ENCODE measurements around the gene EHD4.
A peak's percentile ranks its signal among the peaks of the same experiment; 100 is the strongest.

Gene EHD4

GRCh38 chr15:41919201-41919820, 53.0 kb downstream of the EHD4 start:
- no peak for DNase-seq (ENCODE audit: low read depth)

- no peak for DNase-seq (ENCODE audit: low read depth)
Observed at GRCh38 chr15:41918506-41919126, 53.7 kb downstream of the EHD4 start.

- peak; percentile 87 for DNase-seq (ENCODE audit: low read depth)
Observed at GRCh38 chr15:41917767-41918430, 54.5 kb downstream of the EHD4 start.

GRCh38 chr15:41915255-41915994, 56.9 kb downstream of the EHD4 start:
- no peak for DNase-seq (ENCODE audit: low read depth)

- no peak for DNase-seq (ENCODE audit: low read depth)
Observed at GRCh38 chr15:41914411-41914810, 57.9 kb downstream of the EHD4 start.

- DNase-seq (ENCODE audit: low read depth): no peak
Observed at GRCh38 chr15:41913256-41913655, 59.1 kb downstream of the EHD4 start.

GRCh38 chr15:41911691-41912345, 60.5 kb downstream of the EHD4 start:
- no peak for DNase-seq (ENCODE audit: low read depth)

GRCh38 chr15:41908736-41909461, 63.5 kb downstream of the EHD4 start:
- DNase-seq (ENCODE audit: low read depth): no peak

- no peak for DNase-seq (ENCODE audit: low read depth)
Observed at GRCh38 chr15:41907141-41907540, 65.2 kb downstream of the EHD4 start.

GRCh38 chr15:41906608-41907007, 65.7 kb downstream of the EHD4 start:
- DNase-seq (ENCODE audit: low read depth): no peak

- no peak for DNase-seq (ENCODE audit: low read depth)
Observed at GRCh38 chr15:41905036-41905793, 67.1 kb downstream of the EHD4 start.

- peak; percentile 77 for DNase-seq (ENCODE audit: low read depth)
Observed at GRCh38 chr15:41904541-41905005, 67.8 kb downstream of the EHD4 start.

GRCh38 chr15:41903782-41904181, 68.6 kb downstream of the EHD4 start:
- no peak for DNase-seq (ENCODE audit: low read depth)

- DNase-seq (ENCODE audit: low read depth): no peak
Observed at GRCh38 chr15:41901431-41901830, 70.9 kb downstream of the EHD4 start.

- no peak for DNase-seq (ENCODE audit: low read depth)
Observed at GRCh38 chr15:41900526-41901380, 71.6 kb downstream of the EHD4 start.

GRCh38 chr15:41899854-41900442, 72.4 kb downstream of the EHD4 start:
- DNase-seq (ENCODE audit: low read depth): no peak

GRCh38 chr15:41897363-41897799, 75.0 kb downstream of the EHD4 start:
- no peak for DNase-seq (ENCODE audit: low read depth)

- no peak for DNase-seq (ENCODE audit: low read depth)
Observed at GRCh38 chr15:41896566-41896965, 75.8 kb downstream of the EHD4 start.

GRCh38 chr15:41895957-41896356, 76.4 kb downstream of the EHD4 start:
- DNase-seq (ENCODE audit: low read depth): no peak
